GM13976 (cell line): ENCODE measurements around the gene NLRP13.

Source experiments
- DNase-seq: peaks from one replicate; pipeline ENCODE4 v3.0.0; 2012; ENCODE audit warnings: low spot score
- in situ Hi-C: fragments of 300-500 bp; cut with MboI; formaldehyde crosslinking; loops from one replicate; pipeline ENCODE4 v1.12.0; 2022; ENCODE audit warnings: low sequenced_read_pairs, mixed read lengths, inconsistent platforms; ENCODE audit not compliant: unreplicated experiment
- TF ChIP-seq, protein P1 (sequence below): IDR thresholded peaks from 2 replicates; pipeline ENCODE4 v1.5.1; 2012; ENCODE audit warnings: borderline replicate concordance, mild to moderate bottlenecking; ENCODE audit not compliant: insufficient read depth; ENCODE audit errors: extremely low read depth, missing control alignments, control extremely low read depth

Gene NLRP13, protein sequence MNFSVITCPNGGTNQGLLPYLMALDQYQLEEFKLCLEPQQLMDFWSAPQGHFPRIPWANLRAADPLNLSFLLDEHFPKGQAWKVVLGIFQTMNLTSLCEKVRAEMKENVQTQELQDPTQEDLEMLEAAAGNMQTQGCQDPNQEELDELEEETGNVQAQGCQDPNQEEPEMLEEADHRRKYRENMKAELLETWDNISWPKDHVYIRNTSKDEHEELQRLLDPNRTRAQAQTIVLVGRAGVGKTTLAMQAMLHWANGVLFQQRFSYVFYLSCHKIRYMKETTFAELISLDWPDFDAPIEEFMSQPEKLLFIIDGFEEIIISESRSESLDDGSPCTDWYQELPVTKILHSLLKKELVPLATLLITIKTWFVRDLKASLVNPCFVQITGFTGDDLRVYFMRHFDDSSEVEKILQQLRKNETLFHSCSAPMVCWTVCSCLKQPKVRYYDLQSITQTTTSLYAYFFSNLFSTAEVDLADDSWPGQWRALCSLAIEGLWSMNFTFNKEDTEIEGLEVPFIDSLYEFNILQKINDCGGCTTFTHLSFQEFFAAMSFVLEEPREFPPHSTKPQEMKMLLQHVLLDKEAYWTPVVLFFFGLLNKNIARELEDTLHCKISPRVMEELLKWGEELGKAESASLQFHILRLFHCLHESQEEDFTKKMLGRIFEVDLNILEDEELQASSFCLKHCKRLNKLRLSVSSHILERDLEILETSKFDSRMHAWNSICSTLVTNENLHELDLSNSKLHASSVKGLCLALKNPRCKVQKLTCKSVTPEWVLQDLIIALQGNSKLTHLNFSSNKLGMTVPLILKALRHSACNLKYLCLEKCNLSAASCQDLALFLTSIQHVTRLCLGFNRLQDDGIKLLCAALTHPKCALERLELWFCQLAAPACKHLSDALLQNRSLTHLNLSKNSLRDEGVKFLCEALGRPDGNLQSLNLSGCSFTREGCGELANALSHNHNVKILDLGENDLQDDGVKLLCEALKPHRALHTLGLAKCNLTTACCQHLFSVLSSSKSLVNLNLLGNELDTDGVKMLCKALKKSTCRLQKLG

DNA sequence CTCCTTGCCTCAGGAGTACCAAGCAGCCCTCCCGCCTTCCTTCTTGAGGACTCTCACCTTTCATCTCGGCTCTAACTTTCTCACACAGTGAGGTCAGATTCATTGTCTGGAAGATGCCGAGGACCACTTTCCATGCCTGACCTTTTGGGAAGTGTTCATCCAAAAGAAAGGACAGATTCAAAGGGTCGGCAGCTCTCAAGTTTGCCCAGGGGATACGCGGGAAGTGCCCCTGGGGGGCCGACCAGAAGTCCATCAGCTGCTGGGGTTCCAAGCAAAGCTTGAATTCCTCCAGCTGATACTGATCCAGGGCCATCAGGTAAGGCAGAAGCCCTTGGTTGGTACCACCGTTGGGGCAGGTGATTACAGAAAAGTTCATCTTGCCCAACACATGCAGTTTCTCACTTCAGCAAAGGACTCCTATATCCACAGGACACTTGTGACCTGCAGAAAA is at the start of gene NLRP13:
Gene NLRP13 (minus strand): TSS at position 401 of the 451 bp plus-strand sequence. CDS start 25 bp downstream, at position 376.
- in situ Hi-C loops = no loop called here
- TF ChIP-seq, protein P1, sequence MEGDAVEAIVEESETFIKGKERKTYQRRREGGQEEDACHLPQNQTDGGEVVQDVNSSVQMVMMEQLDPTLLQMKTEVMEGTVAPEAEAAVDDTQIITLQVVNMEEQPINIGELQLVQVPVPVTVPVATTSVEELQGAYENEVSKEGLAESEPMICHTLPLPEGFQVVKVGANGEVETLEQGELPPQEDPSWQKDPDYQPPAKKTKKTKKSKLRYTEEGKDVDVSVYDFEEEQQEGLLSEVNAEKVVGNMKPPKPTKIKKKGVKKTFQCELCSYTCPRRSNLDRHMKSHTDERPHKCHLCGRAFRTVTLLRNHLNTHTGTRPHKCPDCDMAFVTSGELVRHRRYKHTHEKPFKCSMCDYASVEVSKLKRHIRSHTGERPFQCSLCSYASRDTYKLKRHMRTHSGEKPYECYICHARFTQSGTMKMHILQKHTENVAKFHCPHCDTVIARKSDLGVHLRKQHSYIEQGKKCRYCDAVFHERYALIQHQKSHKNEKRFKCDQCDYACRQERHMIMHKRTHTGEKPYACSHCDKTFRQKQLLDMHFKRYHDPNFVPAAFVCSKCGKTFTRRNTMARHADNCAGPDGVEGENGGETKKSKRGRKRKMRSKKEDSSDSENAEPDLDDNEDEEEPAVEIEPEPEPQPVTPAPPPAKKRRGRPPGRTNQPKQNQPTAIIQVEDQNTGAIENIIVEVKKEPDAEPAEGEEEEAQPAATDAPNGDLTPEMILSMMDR = no peak
- no peak for DNase-seq

DNA sequence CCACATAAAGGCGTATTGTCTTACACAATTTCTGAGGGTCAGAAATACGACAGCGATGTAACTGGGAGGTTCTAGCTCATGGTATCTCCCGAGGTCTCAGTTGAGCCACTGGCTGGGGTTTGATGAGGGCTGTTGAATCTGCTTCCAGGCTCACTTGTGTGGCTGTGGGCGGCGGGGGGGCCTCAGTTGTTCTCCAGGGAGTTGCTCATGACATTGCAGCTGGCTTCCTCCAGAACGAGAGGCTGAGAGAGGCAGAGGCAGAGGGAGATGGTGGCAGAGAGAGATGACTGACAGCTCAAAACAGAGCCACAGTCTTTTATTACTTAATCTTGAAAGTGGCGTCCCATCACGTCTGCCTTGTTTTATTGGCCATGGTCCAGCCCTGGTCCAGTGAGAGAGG is 48.3 kb upstream of the NLRP13 start:
- TF ChIP-seq, protein P1 = no peak
- in situ Hi-C loops = no loop called here
- no peak for DNase-seq

DNA sequence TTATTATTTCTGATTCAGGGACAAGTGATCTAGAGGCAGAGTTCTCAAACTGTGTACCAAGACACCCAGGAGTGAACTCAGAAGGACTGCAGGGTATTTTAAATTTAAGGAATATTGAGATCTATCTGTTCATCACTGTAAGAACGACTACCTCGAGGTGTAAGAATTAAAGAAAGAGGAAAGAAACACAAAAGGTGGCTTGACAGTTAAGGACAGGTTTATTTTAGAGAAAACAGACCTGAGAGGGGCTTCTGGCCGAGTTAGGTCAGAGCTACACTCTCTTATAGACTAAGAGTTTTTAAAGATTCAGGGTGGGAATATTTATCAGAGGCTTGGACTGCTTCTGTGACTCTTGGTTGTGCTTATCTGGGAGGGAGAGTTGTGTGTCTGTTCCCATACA is 41.8 kb upstream of the NLRP13 start:
- DNase-seq = no peak
- TF ChIP-seq, protein P1 = no peak
- in situ Hi-C loops = no loop called here

DNA sequence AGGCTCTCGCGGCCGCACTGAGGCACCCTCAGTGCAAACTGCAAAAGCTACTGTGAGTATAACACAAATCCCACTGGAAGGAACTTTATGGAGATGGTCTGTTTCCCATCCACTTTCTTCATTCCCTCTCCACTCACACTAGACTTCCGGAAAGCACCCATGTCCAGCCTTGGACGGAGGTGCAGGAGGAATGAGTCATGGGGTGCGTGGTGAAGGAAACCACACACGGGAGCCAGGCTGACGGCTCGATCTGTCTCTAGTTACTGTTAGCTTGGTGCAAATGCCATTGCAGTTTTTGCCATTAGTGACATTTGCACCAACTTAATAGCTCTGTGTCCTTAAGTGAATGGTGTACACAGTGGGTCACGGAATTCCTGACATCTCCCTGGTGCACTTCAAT is 30.1 kb upstream of the NLRP13 start:
- in situ Hi-C loops = no loop called here

DNA sequence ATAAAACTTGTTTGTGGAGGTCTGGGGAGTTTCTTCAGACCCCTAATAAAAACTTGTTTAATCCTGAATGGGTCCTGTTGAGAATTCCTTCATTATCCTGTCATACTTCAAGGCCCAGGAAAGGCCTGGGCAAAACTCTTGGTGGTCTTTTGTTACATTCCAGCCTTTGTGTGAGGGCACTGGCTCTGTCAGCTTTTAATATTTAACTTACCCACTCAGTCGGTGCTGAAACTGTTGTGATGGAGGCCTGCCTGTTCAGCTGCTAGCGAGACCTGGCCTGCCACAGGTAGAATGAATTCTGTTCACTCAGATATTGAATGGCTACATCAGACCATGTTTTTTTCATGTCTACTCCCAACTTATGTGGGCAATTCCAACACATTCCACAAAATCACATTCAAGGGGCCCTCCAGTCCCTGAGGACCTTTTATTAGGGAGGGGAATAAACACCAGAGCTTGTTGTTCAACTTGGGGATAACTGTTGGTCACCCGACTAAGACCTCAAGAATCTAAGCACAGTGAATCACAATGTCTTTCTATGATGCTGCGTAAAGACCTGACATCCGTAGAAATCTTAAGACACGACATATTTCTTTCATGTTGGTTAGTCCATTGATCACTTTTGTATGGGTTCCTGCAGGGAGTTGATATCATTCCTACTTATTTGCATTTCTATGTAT is 28.0 kb upstream of the NLRP13 start:
- in situ Hi-C loops = no loop called here
- TF ChIP-seq, protein P1 = no peak
- no peak for DNase-seq

More for the DNA sequence above, 30.1 kb upstream of the NLRP13 start:
- no peak for DNase-seq
- TF ChIP-seq, protein P1 = no peak

DNA sequence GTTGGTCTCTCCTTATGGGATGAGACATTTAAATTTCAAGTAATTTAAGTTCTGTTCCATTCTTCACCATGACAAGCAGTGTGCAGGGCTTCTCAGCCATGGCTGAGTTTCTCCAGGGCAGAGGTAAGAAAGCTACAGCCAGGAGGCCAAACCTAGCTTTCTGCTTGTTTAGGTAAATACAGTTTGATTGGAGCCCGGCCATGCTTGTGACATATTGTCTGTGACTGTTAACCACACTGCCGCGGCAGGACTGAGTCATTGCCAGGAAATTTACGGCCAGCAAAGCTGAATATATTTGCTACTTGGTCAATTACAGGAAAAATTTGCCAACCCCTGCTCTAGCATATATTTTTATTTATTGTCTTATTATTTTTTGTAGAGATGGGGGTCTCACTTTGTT is 26.2 kb upstream of the NLRP13 start:
- in situ Hi-C loops = no loop called here
- no peak for DNase-seq

More for the DNA sequence above, 26.2 kb upstream of the NLRP13 start:
- TF ChIP-seq, protein P1 = no peak
